Measurements from ENCODE around the gene FAAP20. TPM values are rescaled to one million over a fixed set of nuclear protein-coding genes. Genes with fewer than 3 reads are reported as not detected.

Gene FAAP20
- polyA plus RNA-seq, 3 donors, result 41.5 to 63.2 (median 58.1) TPM

- DNase-seq, result no peak
Observed at GRCh38 chr1:2232916-2233438, 38.4 kb upstream of the FAAP20 start.

- no peak for DNase-seq
Observed at GRCh38 chr1:2232255-2232915, 37.8 kb upstream of the FAAP20 start.

GRCh38 chr1:2231532-2232254 lies 37.1 kb upstream of the FAAP20 start:
- no peak for DNase-seq

GRCh38 chr1:2230781-2231531 lies 36.4 kb upstream of the FAAP20 start:
- no peak for DNase-seq

- no peak for DNase-seq
Observed at GRCh38 chr1:2229911-2230731, 35.5 kb upstream of the FAAP20 start.

- no peak for DNase-seq
Observed at GRCh38 chr1:2229037-2229864, 34.7 kb upstream of the FAAP20 start.

- no peak for DNase-seq
Observed at GRCh38 chr1:2228694-2229036, 34.1 kb upstream of the FAAP20 start.

GRCh38 chr1:2228157-2228594 lies 33.6 kb upstream of the FAAP20 start, which contains the start of gene SKI:
SKI (plus strand) TSS chr1:2228319; CDS start chr1:2228767, 448 bp downstream.
- DNase-seq, result no peak

- peak; percentile 97 for DNase-seq
Observed at GRCh38 chr1:2227346-2228156, 33.0 kb upstream of the FAAP20 start.

GRCh38 chr1:2226525-2227345 lies 32.2 kb upstream of the FAAP20 start:
- no peak for DNase-seq

GRCh38 chr1:2224631-2225428 lies 30.3 kb upstream of the FAAP20 start:
- DNase-seq, result no peak

- no peak for DNase-seq
Observed at GRCh38 chr1:2224170-2224584, 29.6 kb upstream of the FAAP20 start.

- no peak for DNase-seq
Observed at GRCh38 chr1:2221271-2221670, 26.7 kb upstream of the FAAP20 start.

- DNase-seq, result no peak
Observed at GRCh38 chr1:2216767-2217058, 22.1 kb upstream of the FAAP20 start.

GRCh38 chr1:2215909-2216766 lies 21.6 kb upstream of the FAAP20 start:
- no peak for DNase-seq

- DNase-seq, result no peak
Observed at GRCh38 chr1:2215329-2215728, 20.8 kb upstream of the FAAP20 start.

- DNase-seq, result no peak
Observed at GRCh38 chr1:2214541-2215241, 20.1 kb upstream of the FAAP20 start.
